RWPE2 (cell line): ENCODE measurements around the gene RALA.
"Not testable (repeated sequence)": the region's sequence is repeated elsewhere in the genome, so short reads cannot be mapped to it uniquely, and the experiment has no call there.

Experiments
- ATAC-seq: fragments of 200-7000 bp; cut with Tn5 transposase; 3 replicates; pipeline ENCODE4 v1.9.1; 2021; ENCODE audit warnings: low read depth
- DNase-seq: peaks from one replicate; pipeline ENCODE4 v3.0.0-alpha.2; 2020; ENCODE audit warnings: low spot score
- H3K27ac ChIP-seq: fragments of 450-650 bp; 2 replicates; pipeline ENCODE4 v1.5.1; 2017; ENCODE audit warnings: mild to moderate bottlenecking; ENCODE audit not compliant: poor library complexity, severe bottlenecking
- H3K27me3 ChIP-seq: fragments of 250-450 bp; sonication (Bioruptor Pico); 2 replicates; pipeline ENCODE4 v1.5.1; 2021; ENCODE audit warnings: mild to moderate bottlenecking, moderate library complexity; ENCODE audit not compliant: insufficient read depth, poor library complexity, severe bottlenecking
- H3K36me3 ChIP-seq: fragments of 250-450 bp; sonication (Bioruptor Pico); 2 replicates; pipeline ENCODE4 v1.5.1; 2020; ENCODE audit warnings: low read depth, mild to moderate bottlenecking, moderate library complexity
- H3K4me1 ChIP-seq: fragments of 250-450 bp; sonication (Bioruptor Pico); 2 replicates; pipeline ENCODE4 v1.5.1; 2021; ENCODE audit warnings: mild to moderate bottlenecking, moderate library complexity; ENCODE audit not compliant: insufficient read depth, poor library complexity, severe bottlenecking
- H3K4me3 ChIP-seq: fragments of 250-450 bp; sonication (Bioruptor Pico); 2 replicates; pipeline ENCODE4 v1.5.1; 2021; ENCODE audit warnings: mild to moderate bottlenecking, moderate library complexity; ENCODE audit not compliant: severe bottlenecking
- H3K9me3 ChIP-seq: fragments of 250-450 bp; sonication (Bioruptor Pico); 2 replicates; pipeline ENCODE4 v1.5.1; 2021; ENCODE audit warnings: mild to moderate bottlenecking, moderate library complexity; ENCODE audit not compliant: severe bottlenecking
- TF ChIP-seq, protein P1 (sequence below): fragments of 450-650 bp; IDR thresholded peaks from one replicate; pipeline ENCODE4 v1.5.1; 2017; ENCODE audit warnings: mild to moderate bottlenecking, moderate library complexity; ENCODE audit not compliant: poor library complexity, severe bottlenecking

Gene RALA

DNA sequence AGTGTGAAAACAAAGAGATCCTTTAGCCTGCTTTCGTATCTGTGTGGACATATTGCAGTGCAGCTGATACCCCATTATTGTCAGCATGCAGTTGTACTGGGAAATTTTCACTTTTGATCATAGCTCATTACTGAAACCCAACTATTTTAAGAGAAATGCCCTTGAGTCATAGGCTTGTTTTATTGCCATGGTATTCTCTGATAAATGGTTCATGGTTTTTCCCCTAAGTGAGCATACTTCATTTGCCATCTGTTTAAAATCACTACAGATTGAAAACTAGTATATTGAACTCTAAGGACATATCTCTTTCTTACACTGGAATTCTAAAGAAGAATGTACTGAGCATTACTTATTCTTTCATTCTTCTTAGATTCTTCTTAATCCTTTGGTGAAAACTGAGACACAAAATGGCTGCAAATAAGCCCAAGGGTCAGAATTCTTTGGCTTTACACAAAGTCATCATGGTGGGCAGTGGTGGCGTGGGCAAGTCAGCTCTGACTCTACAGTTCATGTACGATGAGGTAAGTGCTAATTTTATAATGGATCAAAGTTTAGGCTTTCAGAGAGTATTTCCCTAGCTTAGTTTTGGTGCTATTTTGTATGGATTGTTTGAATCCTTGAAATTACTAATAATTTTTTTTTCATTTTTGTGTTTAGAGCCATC, 63.0 kb downstream of the RALA start:
- H3K4me1 ChIP-seq: peaks cover 30% of the 10 kb centered on the region
- DNase-seq (no peak), ATAC-seq (no peak)
- no peaks in the 10 kb centered on the region for H3K27me3 ChIP-seq
- H3K36me3 ChIP-seq: peaks cover 23% of the 10 kb centered on the region
- TF ChIP-seq, protein P1, sequence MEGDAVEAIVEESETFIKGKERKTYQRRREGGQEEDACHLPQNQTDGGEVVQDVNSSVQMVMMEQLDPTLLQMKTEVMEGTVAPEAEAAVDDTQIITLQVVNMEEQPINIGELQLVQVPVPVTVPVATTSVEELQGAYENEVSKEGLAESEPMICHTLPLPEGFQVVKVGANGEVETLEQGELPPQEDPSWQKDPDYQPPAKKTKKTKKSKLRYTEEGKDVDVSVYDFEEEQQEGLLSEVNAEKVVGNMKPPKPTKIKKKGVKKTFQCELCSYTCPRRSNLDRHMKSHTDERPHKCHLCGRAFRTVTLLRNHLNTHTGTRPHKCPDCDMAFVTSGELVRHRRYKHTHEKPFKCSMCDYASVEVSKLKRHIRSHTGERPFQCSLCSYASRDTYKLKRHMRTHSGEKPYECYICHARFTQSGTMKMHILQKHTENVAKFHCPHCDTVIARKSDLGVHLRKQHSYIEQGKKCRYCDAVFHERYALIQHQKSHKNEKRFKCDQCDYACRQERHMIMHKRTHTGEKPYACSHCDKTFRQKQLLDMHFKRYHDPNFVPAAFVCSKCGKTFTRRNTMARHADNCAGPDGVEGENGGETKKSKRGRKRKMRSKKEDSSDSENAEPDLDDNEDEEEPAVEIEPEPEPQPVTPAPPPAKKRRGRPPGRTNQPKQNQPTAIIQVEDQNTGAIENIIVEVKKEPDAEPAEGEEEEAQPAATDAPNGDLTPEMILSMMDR: no peak
- no peak overlapping the region for H3K4me3 ChIP-seq
- H3K27ac ChIP-seq: no peak overlapping the region
- no peaks in the 10 kb centered on the region for H3K9me3 ChIP-seq

DNA sequence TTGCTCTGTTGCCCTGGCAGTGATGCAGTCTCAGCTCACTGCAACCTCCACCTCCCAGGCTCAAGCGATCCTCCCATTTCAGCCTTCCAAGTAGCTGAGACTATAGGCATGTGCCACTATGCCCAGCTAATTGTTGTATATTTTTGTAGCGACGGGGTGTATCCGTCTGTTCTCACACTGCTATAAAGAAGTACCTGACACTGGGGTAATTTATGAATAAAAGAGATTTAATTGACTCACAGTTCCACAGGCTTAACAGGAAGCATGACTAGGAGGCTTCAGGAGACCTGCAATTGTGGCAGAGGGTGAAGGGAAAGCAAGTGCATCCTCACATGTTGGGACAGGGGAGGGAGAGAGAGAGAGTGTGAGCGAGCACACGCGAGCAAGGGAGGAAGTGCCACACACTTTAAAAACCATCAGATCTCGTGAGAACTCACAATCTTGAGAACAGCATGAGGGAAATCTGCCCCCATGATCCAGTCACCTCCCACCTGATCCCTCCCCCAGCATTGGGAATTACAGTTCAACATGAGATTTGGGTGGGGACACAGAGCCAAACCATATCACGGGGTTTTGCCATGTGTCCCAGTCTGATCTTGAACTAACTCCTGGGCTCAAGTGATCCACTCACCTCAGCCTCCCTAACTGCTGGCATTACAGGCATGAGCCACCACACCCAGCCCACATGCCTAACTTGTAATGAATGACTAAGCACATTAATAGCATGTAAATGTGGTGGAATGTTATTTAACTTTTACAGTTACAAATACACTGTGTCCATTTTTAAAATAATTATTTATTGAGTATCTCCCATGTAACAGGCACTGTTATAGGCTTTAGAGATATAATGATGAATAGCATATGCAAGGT, 65.5 kb downstream of the RALA start:
- H3K27me3 ChIP-seq: no peaks in the 10 kb centered on the region
- ATAC-seq: peak; percentile 79

DNA sequence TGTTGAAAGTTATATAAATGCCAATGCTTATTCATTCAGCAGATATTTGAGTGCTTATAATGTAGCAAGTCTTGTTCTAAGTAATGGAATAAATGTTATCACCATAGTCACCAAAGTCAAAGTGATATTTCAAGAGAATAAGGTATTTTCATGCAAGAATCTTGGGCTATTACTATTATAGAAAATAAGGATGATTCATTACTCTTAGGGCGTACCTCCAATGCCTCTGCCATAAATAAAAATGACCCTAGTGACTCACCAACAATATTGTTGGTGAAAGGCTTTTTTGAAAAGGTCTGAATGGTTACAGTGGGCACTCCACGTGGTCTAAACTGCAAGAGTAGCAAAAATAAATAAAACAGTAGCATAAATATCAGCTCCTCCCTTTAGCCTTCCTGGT, 68.4 kb downstream of the RALA start:
- H3K9me3 ChIP-seq: no peaks in the 10 kb centered on the region
- H3K4me1 ChIP-seq: peaks cover 25% of the 10 kb centered on the region
- H3K36me3 ChIP-seq: peaks cover 48% of the 10 kb centered on the region
- no peak overlapping the region for H3K27ac ChIP-seq
- TF ChIP-seq, protein P1: no peak
- no peak overlapping the region for H3K4me3 ChIP-seq
- peak; percentile 66 for ATAC-seq
- no peak for DNase-seq
- H3K27me3 ChIP-seq: no peaks in the 10 kb centered on the region

More for the DNA sequence above, 65.5 kb downstream of the RALA start:
- Histone ChIP-seq H3K36me3 (peaks cover 36% of the 10 kb centered on the region), H3K4me3 (no peak overlapping the region), H3K4me1 (peaks cover 25% of the 10 kb centered on the region), H3K27ac (peak overlapping the region; percentile 5), H3K9me3 (no peaks in the 10 kb centered on the region)
- TF ChIP-seq, protein P1: no peak
- DNase-seq: no peak

DNA sequence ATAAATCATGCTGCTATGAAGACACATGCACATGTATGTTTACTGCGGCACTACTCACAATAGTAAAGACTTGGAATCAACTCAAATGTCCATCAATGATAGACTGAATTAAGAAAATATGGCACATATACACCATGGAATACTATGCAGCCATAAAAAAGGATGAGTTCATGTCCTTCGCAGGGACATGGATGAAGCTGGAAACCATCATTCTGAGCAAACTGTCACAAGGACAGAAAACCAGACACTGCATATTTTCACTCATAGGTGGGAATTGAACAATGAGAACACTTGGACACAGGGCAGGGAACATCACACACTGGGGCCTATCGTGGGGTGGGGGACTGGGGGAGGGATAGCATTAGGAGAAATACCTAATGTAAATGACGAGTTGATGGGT, 69.7 kb downstream of the RALA start:
- H3K9me3 ChIP-seq, H3K27me3 ChIP-seq, ATAC-seq, H3K4me3 ChIP-seq, H3K27ac ChIP-seq, DNase-seq: not testable (repeated sequence)
- H3K4me1 ChIP-seq: peaks cover 25% of the 10 kb centered on the region
- H3K36me3 ChIP-seq: peaks cover 54% of the 10 kb centered on the region

DNA sequence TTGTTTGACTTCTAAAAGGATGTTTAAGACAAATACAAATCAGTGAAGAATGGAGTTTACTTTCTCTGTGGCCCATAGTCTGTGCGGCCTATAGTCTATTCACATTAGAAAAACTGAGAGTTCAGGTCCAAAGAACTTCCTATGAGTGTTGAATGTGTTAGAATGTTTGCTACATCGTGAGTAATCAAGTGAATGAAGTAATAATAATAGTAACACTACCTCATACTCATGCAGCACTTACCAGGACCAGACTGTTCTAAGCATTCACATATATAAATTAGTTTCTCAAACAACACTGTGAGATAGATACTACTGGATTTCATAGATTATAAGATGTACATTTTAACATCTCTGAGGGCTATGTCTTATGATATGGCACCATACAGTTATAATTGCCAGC, 70.4 kb downstream of the RALA start:
- Histone ChIP-seq H3K27me3 (no peaks in the 10 kb centered on the region), H3K4me1 (peaks cover 21% of the 10 kb centered on the region), H3K4me3 (no peak overlapping the region), H3K27ac (no peak overlapping the region), H3K9me3 (no peaks in the 10 kb centered on the region), H3K36me3 (peaks cover 61% of the 10 kb centered on the region)
- no peak for DNase-seq
- TF ChIP-seq, protein P1: no peak
- ATAC-seq: no peak
